HG03108 (cell line): Measurements from ENCODE around the gene ZNF423.
"Not testable (repeated sequence)": the region's sequence is repeated elsewhere in the genome, so short reads cannot be mapped to it uniquely, and the experiment has no call there.

Experiments used
- ATAC-seq: cut with Tn5 transposase; IDR thresholded peaks from one replicate; pipeline ENCODE4 v1.9.1; 2021; ENCODE audit warnings: moderate library complexity; ENCODE audit not compliant: unreplicated experiment

The ZNF423 gene

DNA sequence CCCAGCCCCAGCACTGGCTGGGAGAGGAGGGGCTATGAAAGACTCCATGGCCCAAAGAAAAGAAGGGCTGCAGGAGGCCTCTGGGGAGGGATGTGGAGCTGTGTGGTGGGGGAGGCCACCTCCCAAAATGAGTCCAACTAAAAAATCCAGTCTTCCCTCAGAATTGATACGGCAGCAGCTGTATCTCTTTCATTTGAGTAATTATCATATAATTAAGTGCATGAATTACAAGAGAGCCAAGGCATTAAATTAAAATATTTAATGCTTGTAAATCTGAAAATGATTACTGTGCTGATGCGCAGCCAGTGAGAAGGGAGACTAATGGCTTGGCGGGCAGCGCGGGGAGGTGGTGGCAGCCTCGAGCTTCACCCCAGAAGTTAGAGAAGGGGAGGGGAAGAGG, 289.5 kb downstream of the ZNF423 start:
- ATAC-seq, result no peak

DNA sequence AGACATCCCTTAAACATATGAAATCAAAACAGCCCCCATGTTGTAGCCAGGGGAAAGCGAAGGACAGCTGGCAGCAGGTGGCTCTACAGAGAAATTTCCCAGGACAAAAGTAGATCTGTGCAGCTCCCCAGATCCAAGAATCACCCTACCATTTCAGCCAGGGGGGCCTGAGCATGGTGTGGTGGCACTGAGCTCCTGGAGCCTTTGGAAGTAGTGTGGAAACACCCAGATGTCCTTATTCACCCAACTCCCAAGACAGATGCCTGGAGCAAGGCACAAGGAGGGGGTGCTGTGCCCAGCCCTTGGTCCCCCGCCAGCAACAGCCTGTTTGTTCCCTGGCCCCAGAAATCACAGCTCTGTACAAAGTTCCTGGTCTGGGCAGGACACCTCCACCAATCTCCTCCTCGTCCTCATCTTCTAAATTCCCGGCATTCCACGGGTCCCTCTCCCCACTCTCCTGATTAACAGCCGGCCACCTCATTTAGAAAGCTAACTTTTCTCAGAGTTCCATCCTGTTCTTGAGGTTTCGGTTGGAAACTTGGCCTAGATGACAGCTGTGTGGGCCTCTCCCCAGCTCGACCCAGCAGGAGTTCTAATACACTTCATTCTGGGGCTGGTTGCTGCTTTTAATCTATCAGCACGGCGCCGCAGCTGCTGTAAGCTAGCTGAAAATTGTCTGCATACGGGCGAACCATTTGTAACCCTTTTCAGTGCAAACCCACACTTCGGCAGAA, 291.2 kb downstream of the ZNF423 start:
- ATAC-seq, result no peak

DNA sequence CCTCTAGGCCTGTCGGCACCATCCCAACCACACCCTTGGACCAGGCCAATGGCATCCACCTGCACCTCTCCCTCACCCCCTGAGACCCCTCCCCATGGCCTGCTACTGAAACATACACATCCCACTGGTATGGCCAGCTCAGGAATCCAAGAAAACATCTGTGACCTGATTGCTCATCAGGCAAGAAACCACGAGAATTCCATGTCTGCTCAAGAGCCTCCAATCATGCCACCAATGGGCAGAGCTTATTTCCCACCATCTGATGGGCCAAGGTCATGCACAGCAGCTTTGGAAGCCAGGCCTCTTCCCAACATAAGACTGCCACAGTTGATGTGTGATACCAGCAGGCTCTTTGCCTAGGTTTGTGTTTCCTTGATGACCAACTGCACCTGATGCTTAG, 292.2 kb downstream of the ZNF423 start:
- no peak for ATAC-seq

DNA sequence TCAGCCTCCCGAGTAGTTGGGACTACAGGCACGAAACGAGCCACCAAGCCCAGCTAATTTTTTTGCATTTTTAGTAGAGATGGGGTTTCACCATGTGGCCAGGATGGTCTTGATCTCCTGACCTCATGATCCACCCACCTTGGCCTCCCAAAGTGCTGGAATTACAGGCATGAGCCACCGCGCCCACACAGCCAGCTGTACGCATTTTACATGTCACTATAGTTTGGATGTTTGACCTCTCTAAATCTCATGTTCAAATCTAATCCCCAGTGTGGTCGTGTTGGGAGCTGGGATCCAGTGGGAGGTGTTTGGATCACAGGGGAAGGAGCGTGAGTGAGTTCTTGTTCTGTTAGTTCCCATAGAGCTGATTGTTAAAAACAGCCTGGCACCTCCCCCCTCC, 293.0 kb downstream of the ZNF423 start:
- not testable (repeated sequence) for ATAC-seq

DNA sequence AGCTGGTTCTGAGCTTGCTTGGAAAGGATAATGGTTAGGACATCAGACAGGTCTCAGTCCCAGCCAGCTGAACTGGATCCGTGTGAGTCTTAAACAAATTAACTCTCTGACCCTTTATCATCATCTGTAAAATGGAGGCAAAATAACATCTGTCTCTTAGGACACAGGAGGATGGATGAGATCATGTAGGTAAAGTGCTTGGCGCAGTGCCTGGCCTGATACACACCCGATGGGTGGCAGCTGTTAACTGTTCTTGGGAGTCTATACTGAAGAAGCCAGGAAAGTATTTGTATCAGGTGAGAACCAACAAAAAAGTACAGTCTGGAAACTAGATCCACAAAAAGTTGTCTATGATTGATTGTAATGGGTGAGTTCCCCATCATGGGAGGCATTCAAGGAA, 293.7 kb downstream of the ZNF423 start:
- ATAC-seq, result no peak

DNA sequence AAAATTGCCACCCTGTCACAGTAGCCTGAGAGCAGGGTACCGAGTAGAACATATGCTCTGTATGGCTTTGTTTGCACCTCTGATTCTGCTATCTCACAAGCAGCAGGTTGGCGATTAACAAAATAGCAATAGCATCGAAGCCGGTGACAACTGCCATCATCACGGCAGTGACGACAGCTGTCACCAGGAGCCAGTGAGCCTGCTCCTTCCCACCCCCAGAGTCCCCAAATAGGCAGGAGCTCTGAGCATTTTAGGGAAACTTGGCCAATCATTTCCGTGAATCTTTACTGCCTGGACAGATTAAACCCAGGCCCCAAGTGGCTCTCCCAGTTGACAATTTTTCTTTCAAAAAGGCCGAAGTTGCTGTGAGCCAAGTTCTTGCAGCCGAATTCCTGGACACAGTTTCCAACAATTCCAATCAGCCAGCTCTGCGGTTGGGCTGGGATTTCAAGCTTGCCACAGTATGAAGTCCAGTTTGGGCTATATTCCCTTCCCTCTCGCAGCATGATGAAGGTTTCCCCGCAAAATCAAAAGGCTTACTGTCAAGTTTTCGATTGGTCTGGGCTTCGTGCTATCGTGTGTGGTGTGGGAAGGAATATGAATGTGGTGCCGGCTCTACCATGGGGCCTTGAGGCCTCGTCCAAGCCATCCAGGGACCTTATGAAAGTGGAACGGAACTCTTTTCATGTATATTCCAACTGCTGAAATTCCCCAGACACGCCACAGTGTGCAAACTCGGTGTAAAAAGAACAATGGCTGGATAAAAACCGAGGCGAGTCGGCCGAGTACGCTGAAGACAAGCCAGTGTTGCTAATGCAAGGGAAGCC, 295.7 kb downstream of the ZNF423 start:
- no peak for ATAC-seq

DNA sequence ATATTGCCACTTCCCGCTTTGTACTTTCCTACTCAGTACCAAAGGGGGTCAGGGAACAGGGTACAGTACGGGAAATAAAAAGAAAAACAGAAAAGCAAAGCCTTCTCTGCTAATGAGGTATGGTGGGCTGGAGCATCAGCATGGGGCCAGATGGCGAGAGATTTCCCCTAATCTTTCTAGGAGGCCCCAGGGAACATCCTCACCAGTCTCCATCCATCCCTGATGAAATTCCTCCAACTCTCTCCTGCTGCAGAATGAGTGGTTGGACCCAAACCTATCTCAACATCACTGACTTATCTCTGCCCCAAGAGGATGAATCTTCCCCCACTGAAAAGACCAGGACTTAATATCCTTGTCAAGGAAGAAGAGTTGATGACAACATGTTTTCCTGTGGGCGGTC, 296.7 kb downstream of the ZNF423 start:
- no peak for ATAC-seq

DNA sequence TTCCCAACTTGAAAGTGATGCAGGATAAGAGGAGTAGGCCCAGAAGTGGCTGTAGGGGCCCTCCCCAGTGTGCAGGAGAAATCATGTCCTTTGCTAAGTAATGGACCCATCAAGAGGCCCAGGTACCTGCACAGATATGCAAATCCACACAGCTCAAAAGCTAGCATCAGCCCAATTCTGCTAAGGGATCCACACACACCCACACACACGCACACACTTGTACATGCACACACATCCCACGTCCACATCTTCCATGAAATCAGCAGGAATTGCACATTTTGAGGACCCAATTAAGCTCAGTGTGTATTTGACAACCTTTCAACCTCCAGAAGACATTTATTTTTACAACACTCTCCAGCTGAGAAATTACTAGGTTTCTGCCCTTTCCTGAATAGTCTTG, 297.5 kb downstream of the ZNF423 start:
- ATAC-seq, result no peak

DNA sequence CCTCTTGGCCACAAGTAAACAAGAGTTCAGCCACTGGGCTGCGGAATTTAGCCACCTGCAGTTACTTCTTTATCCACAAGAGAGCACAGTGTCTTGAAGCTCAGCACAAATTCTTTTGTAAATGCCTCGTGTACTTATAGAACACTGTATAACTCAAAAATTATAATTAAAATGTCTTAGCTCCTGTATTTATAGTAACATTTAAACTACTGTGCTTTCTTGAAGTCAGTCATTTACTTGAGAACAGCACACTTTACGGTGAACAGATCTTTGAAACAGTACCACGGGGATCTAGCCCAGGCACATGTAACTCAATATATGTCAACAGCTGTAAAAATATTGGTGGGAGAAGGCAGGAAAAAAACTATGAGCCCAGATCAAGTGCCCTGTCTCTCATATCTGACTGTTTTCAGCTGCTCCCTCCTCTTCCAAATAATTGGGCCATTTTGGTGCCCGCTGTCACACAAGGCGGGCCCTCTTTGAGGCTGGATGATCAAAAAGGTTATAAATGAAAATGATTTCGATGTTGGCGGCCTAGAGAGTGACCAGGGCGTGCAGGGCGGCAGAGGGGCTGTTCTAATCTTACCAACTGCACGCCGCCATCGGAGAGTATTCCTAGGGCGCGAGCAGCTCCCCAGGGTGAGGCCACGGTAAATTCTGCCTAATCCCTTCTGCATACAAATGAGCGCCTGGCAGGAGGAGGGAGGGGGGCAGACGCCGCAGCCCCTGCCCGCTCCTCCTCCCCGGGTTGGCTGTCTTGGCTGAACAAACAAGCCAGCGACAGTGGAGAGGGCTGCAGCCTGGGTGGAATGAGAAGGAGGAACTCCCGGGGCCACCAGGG, 299.1 kb downstream of the ZNF423 start:
- no peak for ATAC-seq

DNA sequence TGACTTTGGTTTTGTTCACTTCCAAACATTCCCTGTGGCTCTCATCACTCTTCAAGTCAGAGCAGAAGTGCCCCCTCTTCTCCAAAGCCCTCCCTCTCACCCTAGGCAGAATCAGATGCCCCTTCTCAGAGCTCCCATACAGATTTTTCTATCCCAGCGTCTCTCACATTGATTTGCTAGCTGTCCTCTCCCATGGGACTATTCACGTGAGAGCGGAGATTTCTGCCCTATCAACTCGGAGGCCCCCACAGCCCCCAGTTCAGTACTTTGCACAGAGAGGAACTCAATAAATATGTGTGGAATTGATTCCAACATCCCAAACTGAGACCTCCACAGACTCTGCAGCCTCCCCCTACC, 299.7 kb downstream of the ZNF423 start:
- ATAC-seq, result no peak

DNA sequence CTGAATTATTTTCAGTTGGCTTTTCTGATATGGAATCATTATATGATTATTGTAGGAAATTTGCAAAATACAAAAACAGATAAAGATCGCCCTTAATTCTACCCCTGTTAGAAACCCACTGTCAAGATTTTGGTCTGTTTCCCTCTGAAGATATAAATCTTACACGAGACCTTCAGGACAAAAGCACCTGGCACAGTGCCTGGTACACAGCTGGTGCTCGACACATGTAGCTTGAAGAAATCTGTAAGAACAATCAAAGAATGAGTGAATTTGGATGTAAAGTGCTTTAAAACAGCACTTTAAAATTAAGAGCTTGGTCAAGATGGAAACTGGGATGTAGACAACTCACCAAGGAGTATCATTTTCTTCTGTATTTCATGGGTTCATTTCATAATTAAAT, 301.2 kb downstream of the ZNF423 start:
- ATAC-seq, result no peak

DNA sequence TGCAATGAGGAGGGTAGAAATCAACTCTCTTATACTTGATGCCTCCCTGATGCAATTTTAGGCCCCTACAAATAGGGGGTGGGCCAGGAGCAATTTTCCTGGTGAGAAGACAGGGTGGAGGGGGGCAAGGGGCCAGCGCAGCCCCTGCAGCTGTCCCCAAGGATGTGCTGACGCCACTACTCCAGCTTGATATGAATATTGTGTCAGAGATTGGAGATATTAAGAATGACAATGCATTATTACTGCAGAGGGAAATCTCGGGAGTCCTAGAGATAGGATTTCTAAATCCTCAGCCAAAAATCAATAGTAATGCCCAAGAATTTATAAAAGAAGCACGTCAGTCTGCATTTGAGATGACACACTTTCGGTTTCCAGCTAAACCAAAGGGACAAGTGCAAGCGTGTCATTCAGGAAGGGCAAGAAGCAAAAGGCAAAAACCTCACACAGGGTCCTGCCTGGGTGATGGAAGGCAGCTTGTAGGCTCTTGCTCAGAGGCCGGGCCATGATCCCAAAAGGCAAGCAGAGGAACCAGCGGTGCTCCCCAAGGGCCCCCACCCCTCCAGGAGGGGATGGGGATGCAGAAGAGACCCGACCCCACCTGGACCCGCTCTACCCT, 303.5 kb downstream of the ZNF423 start:
- ATAC-seq, result no peak

DNA sequence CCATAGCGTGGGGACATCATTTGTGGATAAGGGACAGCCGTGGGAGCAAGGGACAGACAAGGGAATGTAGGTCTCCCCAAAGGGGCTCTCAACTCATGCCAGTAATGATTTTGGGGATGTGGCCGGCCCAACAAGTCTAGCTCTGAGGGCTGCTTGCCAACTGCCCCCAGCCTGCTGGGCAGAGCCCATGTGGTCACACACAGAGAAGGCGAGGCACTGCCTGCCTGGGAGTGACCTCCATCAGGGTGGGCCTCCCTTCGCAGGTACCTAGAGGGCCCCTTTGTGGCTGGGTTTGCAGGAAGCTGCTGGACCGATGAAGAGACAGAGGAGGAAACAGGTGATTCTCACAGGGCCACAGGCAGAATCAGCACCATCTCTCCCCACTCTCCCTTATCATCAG, 305.2 kb downstream of the ZNF423 start:
- ATAC-seq, result no peak

DNA sequence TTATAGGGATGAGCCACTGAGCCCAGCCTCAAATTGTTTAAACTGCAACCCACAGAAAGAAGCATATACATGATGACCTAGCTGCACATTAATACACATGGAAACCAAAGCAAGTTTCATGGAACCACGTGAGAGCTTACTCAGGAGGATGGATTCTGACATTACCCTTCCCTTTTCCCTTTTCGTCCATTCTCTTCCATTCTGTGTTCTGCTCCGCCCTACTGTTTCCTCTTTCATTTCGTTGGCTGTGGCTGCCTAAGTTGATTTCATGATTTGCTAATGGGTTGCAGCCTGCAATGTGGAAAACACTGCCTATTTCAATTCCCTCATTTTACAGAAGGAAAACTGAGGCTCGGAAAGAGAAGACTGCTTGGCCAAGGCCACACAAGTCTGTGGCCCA, 305.8 kb downstream of the ZNF423 start:
- ATAC-seq, result no peak

DNA sequence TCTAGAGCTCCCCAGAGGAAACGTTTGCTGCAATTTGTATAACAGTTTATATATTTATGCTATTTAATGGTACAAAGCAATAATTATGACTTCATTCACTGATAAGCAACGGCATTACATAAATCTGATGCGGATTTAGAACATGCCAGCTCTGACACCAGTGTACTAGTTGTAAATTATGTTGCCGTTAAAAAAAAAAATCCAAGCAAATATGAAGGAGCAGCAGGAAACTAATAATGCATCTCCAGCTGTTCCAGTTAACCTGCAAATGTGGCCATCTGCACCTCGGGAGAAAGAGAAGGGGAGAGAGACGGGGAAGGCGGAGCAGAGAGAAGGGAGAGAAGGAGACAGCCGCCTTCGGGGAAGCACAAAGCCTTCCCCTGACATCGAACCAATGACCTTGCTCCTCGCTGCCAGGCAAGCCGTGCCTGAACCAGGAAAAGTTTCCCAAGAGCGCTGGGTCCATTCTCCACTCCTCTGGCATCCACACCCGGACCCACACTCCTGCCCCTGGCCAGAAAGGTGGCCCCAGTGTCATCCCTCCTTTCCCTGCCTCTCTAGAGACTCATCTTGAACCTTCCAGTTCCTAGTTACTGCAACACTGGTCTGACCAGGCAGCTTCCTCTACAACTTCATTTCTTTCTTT, 307.5 kb downstream of the ZNF423 start:
- ATAC-seq, result no peak

DNA sequence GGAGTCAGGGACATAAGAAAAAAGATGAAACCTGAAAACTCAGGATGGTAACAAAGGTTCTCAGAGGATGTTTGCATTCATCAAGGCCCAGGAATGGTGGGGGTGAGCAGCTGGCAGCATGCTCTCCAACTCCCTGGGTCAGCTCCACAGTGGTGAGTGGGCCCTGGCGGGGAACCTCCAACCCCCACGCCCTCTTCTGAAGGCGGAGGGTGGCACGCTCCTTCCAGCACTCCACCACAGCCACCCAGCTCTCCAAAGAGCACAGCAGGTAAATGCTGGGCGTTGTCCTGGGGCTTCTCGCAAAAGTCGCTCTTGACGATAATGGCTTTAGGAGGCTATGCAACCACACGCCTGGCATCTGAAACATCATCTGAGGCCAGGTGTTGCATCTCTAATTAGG, 308.5 kb downstream of the ZNF423 start:
- no peak for ATAC-seq

DNA sequence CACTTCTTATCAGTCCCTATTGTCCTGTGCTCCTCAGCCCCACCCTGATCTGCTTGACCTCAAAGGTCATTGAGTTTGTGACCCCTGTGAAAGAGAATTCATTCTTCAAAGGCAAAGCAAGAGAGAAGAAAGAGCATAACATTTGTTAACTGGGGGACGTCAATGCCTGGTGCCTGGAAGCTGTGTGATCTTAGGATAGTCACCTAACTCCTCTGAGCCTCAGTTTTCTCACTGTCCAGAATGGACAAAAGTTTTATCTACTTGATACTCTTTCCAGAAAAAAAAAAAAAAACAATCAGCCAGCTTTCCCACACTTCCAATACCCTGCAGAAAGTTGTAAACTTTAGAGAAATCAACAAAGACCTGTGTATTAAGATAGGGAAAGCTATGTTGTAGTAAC, 309.2 kb downstream of the ZNF423 start:
- ATAC-seq, result no peak

DNA sequence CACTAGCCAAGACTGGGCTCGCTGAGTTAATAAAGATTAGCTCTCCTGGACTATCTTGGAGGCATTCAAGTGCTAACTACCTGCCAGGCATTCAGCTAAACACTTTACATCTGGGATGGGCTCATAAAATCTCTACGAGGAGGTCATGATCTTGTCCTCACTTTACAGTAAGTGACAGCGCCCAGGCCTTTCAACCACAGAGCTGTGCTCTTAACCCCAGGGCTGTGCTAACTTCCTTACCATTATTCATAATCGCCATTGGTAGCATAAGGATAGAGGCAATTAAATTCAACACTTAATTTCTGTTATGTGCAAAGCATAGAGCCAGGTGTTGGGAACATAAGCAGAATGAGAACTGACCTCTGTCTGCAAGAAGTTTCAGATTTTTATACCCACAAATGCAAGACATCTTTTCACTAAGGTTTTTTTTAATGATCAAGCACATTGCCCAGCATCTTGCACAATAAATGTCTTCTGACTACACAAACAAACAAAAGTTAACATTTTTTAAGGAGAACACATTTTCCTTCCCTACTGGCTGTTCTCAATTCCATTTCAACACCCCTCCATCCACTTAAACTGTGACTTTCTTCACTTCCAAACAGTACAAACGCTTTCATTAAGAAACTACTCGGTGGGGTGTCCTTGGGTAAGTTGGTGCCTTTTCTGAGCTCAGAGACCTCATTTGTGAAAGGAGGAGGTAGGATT, 310.0 kb downstream of the ZNF423 start:
- no peak for ATAC-seq

DNA sequence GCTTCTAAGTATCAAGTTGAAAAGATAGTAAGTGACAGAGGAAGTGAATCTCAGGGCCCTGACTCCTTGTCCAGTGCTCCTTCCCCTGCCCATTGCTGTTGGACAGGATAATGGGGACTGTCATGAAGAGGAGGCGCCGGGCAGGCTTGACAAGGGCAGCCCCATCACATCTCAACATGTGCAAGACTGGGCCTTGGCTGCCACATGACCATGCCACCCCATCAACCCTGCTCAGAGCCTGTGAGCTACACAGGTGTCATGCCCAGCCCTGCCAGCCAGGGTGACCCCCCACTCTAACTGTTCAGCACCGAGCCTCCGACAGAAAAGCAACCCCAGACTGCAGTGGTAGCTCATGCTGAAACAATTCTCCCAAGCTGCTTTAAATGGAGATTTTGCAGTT, 310.7 kb downstream of the ZNF423 start:
- no peak for ATAC-seq

DNA sequence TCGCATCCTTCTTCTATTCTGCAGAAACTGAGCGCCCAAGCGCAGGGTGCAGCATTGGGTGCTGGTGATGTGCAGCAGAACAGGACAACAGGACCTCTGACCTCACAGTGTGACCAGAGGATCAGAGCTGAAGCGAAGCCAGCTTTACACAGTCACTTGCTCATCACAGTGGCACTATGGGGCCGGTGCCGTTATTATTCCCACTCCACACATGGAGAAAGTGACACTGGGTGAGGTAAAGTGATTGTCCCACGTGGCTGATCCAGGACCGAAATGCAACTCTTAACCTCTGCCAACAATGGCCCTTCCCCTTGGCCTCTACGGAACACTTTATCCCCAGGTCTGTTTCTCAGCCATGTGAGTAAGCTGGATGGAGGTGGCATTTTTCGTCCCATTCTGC, 311.1 kb downstream of the ZNF423 start:
- no peak for ATAC-seq
